GM19455 (cell line): ENCODE measurements around the gene FCAMR.

Source experiments
- ATAC-seq: cut with Tn5 transposase; IDR thresholded peaks from one replicate; pipeline ENCODE4 v1.9.1; 2021; ENCODE audit not compliant: unreplicated experiment

The FCAMR gene

GRCh38 chr1:206960676-206961386 is 9.4 kb downstream of the FCAMR start:
- ATAC-seq, result no peak

GRCh38 chr1:206958144-206958543 is 12.1 kb downstream of the FCAMR start:
- ATAC-seq, result no peak

GRCh38 chr1:206957639-206958038 is 12.6 kb downstream of the FCAMR start:
- no peak for ATAC-seq

- no peak for ATAC-seq
Measured at GRCh38 chr1:206955476-206956451, 14.5 kb downstream of the FCAMR start.

- ATAC-seq, result no peak
Measured at GRCh38 chr1:206954459-206955342, 15.6 kb downstream of the FCAMR start.

- no peak for ATAC-seq
Measured at GRCh38 chr1:206953626-206954025, 16.6 kb downstream of the FCAMR start.

GRCh38 chr1:206953126-206953525 is 17.1 kb downstream of the FCAMR start:
- no peak for ATAC-seq

- ATAC-seq, result no peak
Measured at GRCh38 chr1:206952171-206952570, 18.1 kb downstream of the FCAMR start.

GRCh38 chr1:206951318-206952100 is 18.8 kb downstream of the FCAMR start:
- ATAC-seq, result no peak

GRCh38 chr1:206949641-206950040 is 20.6 kb downstream of the FCAMR start:
- no peak for ATAC-seq

- no peak for ATAC-seq
Measured at GRCh38 chr1:206949208-206949607, 21.1 kb downstream of the FCAMR start.

GRCh38 chr1:206947255-206947654 is 23.0 kb downstream of the FCAMR start:
- no peak for ATAC-seq

GRCh38 chr1:206946261-206946660 is 24.0 kb downstream of the FCAMR start, which contains the start of gene PIGR:
Gene PIGR, minus strand, starts transcription at chr1:206946466. Its CDS starts 5,935 bp downstream, at chr1:206940531.
- ATAC-seq, result no peak

- ATAC-seq, result no peak
Measured at GRCh38 chr1:206945779-206946178, 24.5 kb downstream of the FCAMR start.

- ATAC-seq, result no peak
Measured at GRCh38 chr1:206944703-206945102, 25.6 kb downstream of the FCAMR start.

GRCh38 chr1:206941766-206942418 is 28.4 kb downstream of the FCAMR start:
- no peak for ATAC-seq

- ATAC-seq, result no peak
Measured at GRCh38 chr1:206940588-206940936, 29.7 kb downstream of the FCAMR start.

GRCh38 chr1:206939841-206940587 is 30.2 kb downstream of the FCAMR start:
- no peak for ATAC-seq

GRCh38 chr1:206939131-206939530 is 31.1 kb downstream of the FCAMR start:
- ATAC-seq, result no peak
